ENCODE measurements around the gene RPS19.

RPS19 gene

DNA sequence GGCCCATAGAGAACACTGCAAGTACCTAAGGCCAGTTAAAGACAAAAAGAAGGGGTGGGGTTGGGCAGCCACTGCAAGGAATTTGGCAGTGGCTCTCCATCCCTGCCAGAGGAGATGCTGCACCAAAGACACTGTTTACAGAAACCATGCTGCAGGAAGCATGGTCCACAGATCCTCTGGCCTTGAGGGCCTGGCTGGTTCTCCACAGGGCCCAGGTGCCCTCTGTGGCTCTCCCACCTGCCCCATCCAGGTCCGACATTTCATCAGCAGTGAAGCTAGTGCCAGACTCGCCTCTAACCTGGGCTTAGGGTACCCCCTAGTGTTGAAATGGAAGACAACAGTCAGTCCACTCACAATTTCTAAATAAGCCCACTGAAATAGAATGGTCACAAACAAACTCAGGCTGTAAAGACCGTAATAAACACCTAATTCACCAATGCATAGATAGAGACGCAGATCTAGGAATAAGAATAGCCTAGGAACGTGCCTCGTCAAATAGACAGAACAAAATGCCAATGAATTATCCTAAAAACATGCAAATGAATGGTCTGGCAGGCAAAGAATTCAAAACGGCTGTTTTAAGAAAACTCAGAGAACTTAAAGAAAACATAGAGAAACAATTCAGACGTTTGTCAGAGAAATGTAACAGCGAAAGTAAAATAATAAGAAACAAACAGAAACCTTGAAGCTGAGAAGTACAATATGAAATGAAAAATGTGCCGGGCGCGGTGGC lies 38.9 kb upstream of the RPS19 start:
- DNase-seq (ENCODE audit: insufficient read length, low spot score), result peak; percentile 50
- TF ChIP-seq, protein P1, sequence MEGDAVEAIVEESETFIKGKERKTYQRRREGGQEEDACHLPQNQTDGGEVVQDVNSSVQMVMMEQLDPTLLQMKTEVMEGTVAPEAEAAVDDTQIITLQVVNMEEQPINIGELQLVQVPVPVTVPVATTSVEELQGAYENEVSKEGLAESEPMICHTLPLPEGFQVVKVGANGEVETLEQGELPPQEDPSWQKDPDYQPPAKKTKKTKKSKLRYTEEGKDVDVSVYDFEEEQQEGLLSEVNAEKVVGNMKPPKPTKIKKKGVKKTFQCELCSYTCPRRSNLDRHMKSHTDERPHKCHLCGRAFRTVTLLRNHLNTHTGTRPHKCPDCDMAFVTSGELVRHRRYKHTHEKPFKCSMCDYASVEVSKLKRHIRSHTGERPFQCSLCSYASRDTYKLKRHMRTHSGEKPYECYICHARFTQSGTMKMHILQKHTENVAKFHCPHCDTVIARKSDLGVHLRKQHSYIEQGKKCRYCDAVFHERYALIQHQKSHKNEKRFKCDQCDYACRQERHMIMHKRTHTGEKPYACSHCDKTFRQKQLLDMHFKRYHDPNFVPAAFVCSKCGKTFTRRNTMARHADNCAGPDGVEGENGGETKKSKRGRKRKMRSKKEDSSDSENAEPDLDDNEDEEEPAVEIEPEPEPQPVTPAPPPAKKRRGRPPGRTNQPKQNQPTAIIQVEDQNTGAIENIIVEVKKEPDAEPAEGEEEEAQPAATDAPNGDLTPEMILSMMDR (IDR thresholded peaks at IDR 0.05; ENCODE audit: insufficient read depth, missing control alignments), result peak; percentile 57
- no peak for FAIRE-seq

DNA sequence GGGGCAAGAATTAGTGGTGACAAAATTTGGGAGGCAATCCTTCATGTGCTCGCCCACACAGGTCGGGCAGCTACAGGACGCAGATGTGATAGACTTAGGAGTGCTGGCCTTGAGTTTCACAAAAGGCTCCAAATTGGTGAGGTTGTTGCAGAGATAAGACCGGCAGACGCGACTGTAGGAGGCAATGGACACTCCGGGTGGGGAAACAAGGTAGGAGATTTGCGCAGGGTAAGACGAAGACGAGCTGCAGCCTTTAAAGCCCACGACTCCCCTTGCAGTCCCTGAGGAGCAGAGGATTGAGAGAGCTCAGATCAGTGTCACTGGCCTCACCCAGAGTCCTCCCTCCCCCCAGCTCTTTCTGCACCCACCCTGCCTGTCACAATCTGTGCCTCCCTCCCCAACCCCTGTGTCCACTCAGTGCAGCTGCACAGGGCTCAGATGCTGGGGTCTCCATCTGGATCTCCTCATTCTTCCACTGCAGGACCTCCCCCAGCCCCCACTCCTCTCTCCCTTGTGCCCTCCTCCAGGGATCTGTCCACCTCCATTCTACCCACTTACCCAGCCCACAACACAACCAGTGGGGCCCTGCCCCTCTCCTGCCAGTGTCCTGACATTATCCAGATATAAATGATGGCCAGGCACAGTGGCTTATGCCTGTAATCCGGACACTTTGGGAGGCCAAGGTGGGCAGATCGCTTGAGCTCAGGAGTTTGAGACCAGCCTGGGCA lies 21.9 kb upstream of the RPS19 start:
- FAIRE-seq (no peak), DNase-seq (ENCODE audit: insufficient read length, low spot score) (no peak)
- TF ChIP-seq, protein P1 (IDR thresholded peaks at IDR 0.05; ENCODE audit: insufficient read depth, missing control alignments), result no peak

DNA sequence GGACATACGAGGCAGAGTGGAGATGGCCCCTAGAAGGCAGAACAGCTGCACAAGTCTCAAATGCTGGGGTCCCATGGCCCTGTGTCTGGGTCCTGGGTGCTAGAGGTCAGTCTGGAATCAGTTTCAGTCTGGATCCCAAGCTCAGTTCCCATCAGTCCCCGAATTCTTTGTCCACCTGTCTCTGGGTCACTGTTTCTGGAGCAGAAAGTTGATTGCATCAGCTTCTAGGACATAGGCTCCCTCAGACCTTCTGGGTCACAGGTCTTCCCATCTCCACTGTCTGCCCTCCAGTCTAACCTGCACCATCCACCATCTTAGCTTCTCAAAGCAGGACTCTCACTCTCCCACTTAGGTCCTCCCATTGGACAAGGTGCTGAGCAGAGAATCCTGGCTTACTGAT lies 20.8 kb upstream of the RPS19 start:
- TF ChIP-seq, protein P1 (IDR thresholded peaks at IDR 0.05; ENCODE audit: insufficient read depth, missing control alignments), result no peak
- DNase-seq (ENCODE audit: insufficient read length, low spot score), result no peak
- no peak for FAIRE-seq

DNA sequence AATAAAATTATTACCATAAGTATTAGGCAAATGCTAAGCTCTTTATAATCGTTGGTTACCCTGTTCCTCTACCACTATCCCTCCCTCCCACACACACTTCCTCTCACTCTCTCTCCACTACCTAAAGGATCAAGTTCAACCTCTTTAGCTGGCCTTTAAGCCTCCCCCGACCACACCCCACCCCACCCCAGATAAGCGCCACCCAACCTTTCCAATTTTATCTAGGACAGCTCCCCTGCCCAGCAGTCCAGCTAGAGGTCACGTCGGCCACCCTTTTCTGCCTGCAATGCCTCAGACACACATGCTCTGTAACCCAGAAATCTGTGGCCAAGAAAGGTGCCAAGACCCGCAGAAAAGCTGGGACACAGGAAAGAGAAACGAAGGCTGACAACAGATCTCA lies 16.7 kb upstream of the RPS19 start:
- TF ChIP-seq, protein P1 (IDR thresholded peaks at IDR 0.05; ENCODE audit: insufficient read depth, missing control alignments), result no peak
- FAIRE-seq, result no peak
- no peak for DNase-seq (ENCODE audit: insufficient read length, low spot score)

DNA sequence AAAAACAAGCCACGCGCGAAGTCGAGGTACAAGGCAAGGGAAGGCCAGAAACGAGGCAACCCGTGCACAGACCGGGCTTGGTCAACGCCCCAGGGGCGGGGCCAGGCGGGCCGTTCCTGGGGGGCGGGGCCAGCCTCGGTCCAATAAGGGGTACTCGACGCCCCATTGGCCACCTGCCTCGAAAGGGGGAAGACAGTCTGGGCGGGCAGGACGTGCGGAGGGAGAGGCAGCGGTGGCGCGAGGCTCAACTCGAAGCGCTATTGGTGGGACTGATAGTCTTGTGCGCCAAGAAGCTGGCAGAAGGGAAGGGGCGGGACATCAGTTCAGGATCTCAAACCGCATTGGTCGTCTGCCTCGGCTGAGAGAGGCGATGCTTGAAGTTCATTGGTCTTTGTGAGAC lies 15.5 kb upstream of the RPS19 start, which contains the start of gene LYPD4:
TSS of gene LYPD4 (minus strand) at position 83 of the 400 bp plus-strand sequence. CDS start 5,398 bp downstream, outside the sequence.
- TF ChIP-seq, protein P1 (IDR thresholded peaks at IDR 0.05; ENCODE audit: insufficient read depth, missing control alignments), result no peak
- no peak for DNase-seq (ENCODE audit: insufficient read length, low spot score)
- FAIRE-seq, result no peak

DNA sequence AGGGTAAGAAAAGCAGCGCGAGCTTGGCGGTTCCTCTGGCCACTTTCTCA lies 15.2 kb upstream of the RPS19 start, which contains the start of gene DMRTC2:
TSS of gene DMRTC2 (plus strand) at position 42 of the 50 bp plus-strand sequence. CDS start 2,387 bp downstream, outside the sequence.
- FAIRE-seq (no peak), DNase-seq (ENCODE audit: insufficient read length, low spot score) (no peak)
- TF ChIP-seq, protein P1 (IDR thresholded peaks at IDR 0.05; ENCODE audit: insufficient read depth, missing control alignments), result no peak

DNA sequence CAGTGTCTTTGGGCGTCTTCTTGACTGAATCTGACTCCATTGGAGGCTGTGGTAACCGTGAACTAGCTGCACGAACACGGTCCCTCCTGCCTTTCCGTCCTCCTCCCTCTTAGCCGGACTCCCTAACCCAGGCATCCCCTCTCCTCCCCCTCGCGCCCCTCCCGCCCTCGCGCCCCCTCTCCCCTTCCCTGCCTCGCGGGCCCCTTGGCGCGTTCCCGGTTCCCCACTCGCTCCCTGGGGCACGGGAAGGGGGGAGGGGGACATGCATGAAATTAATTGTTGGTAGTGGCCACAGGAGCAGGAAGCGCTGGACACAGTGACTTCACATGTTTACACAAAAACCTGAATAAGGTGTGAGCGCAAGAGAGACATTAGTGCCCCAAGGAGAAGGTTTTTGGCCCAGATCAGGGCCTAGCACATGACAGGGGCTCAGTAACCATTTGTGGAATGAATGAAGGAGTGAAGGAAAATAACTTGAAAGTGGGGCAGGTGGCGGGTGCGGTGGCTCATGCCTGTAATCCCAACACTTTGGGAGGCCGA lies 14.9 kb upstream of the RPS19 start:
- TF ChIP-seq, protein P1 (IDR thresholded peaks at IDR 0.05; ENCODE audit: insufficient read depth, missing control alignments), result no peak
- FAIRE-seq (no peak), DNase-seq (ENCODE audit: insufficient read length, low spot score) (no peak)

All from D721Med (cell line).